Heart right ventricle (tissue), 16 donors: ENCODE measurements around the gene HOXB6. TPM values are rescaled to one million over a fixed set of nuclear protein-coding genes. Genes with fewer than 3 reads are reported as not detected.

Source experiments
- ATAC-seq, 8 donors: fragments of 200-7000 bp; cut with Tn5 transposase; one replicate each; pipeline ENCODE4 v1.9.1; 2020; ENCODE audit warnings: mild to moderate bottlenecking in 8 of 8, moderate library complexity in 8 of 8, moderate number of reproducible peaks in 1 of 8
- DNase-seq, 2 donors: peaks; one replicate each; pipeline ENCODE4 v3.0.0-alpha.2; 2020
- H3K27ac ChIP-seq, 10 donors: fragments of 200-600 bp; sonication (generic) in 2 of 10; one replicate each; pipeline versions ENCODE4 v1.5.0 to v1.8.0; 2020 to 2022; ENCODE audit warnings: mild to moderate bottlenecking in 3 of 10
- H3K27me3 ChIP-seq, 7 donors: fragments of 200-600 bp; one replicate each; pipeline ENCODE4 v1.8.0; 2021 to 2022; ENCODE audit warnings: mild to moderate bottlenecking in 2 of 7
- H3K36me3 ChIP-seq, 9 donors: fragments of 200-600 bp; sonication (generic) in 1 of 9; one replicate each; pipeline versions ENCODE4 v1.5.0 to v1.8.0; 2020 to 2022; ENCODE audit warnings: mild to moderate bottlenecking in 2 of 9
- H3K4me1 ChIP-seq, 9 donors: fragments of 200-600 bp; sonication (generic) in 1 of 9; one replicate each; pipeline versions ENCODE4 v1.5.0 to v1.8.0; 2020 to 2022; ENCODE audit warnings: mild to moderate bottlenecking in 4 of 9
- H3K4me3 ChIP-seq, 10 donors: fragments of 200-600 bp; sonication (generic) in 2 of 10; one replicate each; pipeline versions ENCODE4 v1.5.0 to v1.8.0; 2020 to 2022; ENCODE audit warnings: mild to moderate bottlenecking in 7 of 10, moderate library complexity in 2 of 10
- H3K9me3 ChIP-seq, 11 donors: fragments of 200-600 bp in 10 of 11; sonication (generic) in 2 of 11; one replicate each; pipeline versions ENCODE4 v1.5.0 to v1.8.0; 2013 to 2022; ENCODE audit warnings: mild to moderate bottlenecking in 2 of 11, control low read depth in 1 of 11, moderate library complexity in 1 of 11
- CTCF ChIP-seq, 9 donors: fragments of 200-600 bp; sonication (generic) in 2 of 9; IDR thresholded peaks; one replicate each; pipeline versions ENCODE4 v1.5.0 to v1.8.0; 2021 to 2022; ENCODE audit warnings: antibody characterized with exemption in 9 of 9, mild to moderate bottlenecking in 5 of 9, moderate library complexity in 1 of 9
- WGBS, 2 donors: extraction: QIAGEN DNeasy Blood & Tissue Kit; methylation state at CpG; one replicate each; pipeline ENCODE4 v1.1.7; 2013; ENCODE audit warnings: inconsistent platforms in 1 of 2; 5-methylcytosine and 5-hydroxymethylcytosine counted together
- intact Hi-C, 10 donors: fragments of 100-400 bp; cut with DNase I; formaldehyde crosslinking; loops; one replicate each; pipeline versions ENCODE4 v1.11.1 to v1.14.2; 2022
- polyA plus RNA-seq, 2 donors: library from polyadenylated mRNA; stranded (reverse); fragments of 200-250 nt; gene quantifications; one replicate each; pipeline ENCODE4 v1.2.3, GENCODE V29; 2013
- total RNA-seq, 10 donors: library from RNA; stranded (reverse); fragmentation: NEBNext Ultra II Directional in 3 of 10; extraction: Animal tissue kit (Norgen Biotek cat#: 25700) in 3 of 10; gene quantifications; one replicate each; pipeline versions ENCODE4 v1.2.1 to v1.2.4, GENCODE V29; 2021 to 2023
- donor health status: Arrhythmogenic right ventricular cardiomyopathy.
- donor health status: ischemic (EF 13 %, LVEDD 7.1; RV severe dilation, severe dysfunction).
- donor health status: healthy with polysubstance abuse.
- donor health status: DM: no; HTN: yes; CAD: no.
- donor health status: DM: no; HTN: no; CAD: no.
- donor health status: ischemic (EF 25% LVEDD 6.9; RV normal size, moderate dysfunction).
- donor health status: ischemic (EF 25% LVEDD 5.7; RV mildly dilated, moderate dysfunction).
- donor health status: healthy.
- donor health status: DM: yes; HTN: yes; CAD: no.
- donor health status: Ischemic cardiomyopathy.
- donor health status: ischemic (EF 35%, LVEDD 5.7; RV mildly dilated, moderate dysfunction).
- donor health status: nonischemic (EF 11% LVEDD 7.7; RV severe dilation, severe dysfunction).
- donor health status: DM: yes; HTN: yes; CAD: no.
- donor health status: PGD.
- donor health status: ischemic (EF 29% LVEDD 5.4; RV normal size, mild dysfunction).
- donor health status: nonischemic (EF 23%, LVEDD 6.1; RV moderate dilation, normal function).

Gene HOXB6
- total and polyA plus RNA-seq, 12 donors: 0.14 to 1.2 (median 0.41) TPM; not detected in 2

- intact Hi-C loops: loop anchor here in 1 of 10 donors (2.0 kb wide), 1 partner anchor 20 kb away; no protein-coding TSS in a partner anchor
- peaks cover 0 to 20% (median 4%) of the 10 kb centered on the region in 9 donors for H3K4me1 ChIP-seq
- H3K27me3 ChIP-seq: peaks cover 38 to 100% (median 100%) of the 10 kb centered on the region in 7 donors
- H3K4me3 ChIP-seq: peak overlapping the region in 2 of 10 donors; percentile 10 to 18
- TF ChIP-seq CTCF (IDR thresholded peaks at IDR 0.05): no peak
- DNase-seq: no peak
- H3K36me3 ChIP-seq: no peaks in the 10 kb centered on the region
- H3K9me3 ChIP-seq: no peaks in the 10 kb centered on the region
- no peak for ATAC-seq
- peak overlapping the region in 3 of 10 donors; percentile 0 to 79 (median 65) for H3K27ac ChIP-seq
- 11 to 17% methylated on average over 33 of the region's 33 CpGs for WGBS, 2 donors
Measured at GRCh38 chr17:48568499-48569239, 36.1 kb downstream of the HOXB6 start.

- Histone ChIP-seq H3K27me3 (peaks cover 34 to 100% (median 100%) of the 10 kb centered on the region in 7 donors), H3K36me3 (no peaks in the 10 kb centered on the region), H3K9me3 (no peaks in the 10 kb centered on the region), H3K27ac (peak overlapping the region in 4 of 10 donors; percentile 26 to 79 (median 58)), H3K4me1 (peaks cover 0 to 20% (median 4%) of the 10 kb centered on the region in 9 donors), H3K4me3 (no peak overlapping the region)
- intact Hi-C loops: loop anchor here in 1 of 10 donors (2.0 kb wide), 1 partner anchor 19 kb away; no protein-coding TSS in a partner anchor
- ATAC-seq: no peak
- WGBS, 2 donors: 21 to 39% methylated on average over 2 of the region's 2 CpGs
- DNase-seq: no peak
- no peak for TF ChIP-seq CTCF (IDR thresholded peaks at IDR 0.05)
Measured at GRCh38 chr17:48567646-48568354, 37.0 kb downstream of the HOXB6 start.

GRCh38 chr17:48567209-48567608, 37.6 kb downstream of the HOXB6 start:
- no peak for DNase-seq
- no peak overlapping the region for H3K4me3 ChIP-seq
- H3K4me1 ChIP-seq: peaks cover 0 to 20% (median 4%) of the 10 kb centered on the region in 9 donors
- H3K9me3 ChIP-seq: no peaks in the 10 kb centered on the region
- intact Hi-C loops: no loop called here
- no peaks in the 10 kb centered on the region for H3K36me3 ChIP-seq
- no peak for TF ChIP-seq CTCF (IDR thresholded peaks at IDR 0.05)
- ATAC-seq: no peak
- H3K27me3 ChIP-seq: peaks cover 30 to 100% (median 100%) of the 10 kb centered on the region in 7 donors
- peak overlapping the region in 4 of 10 donors; percentile 26 to 79 (median 58) for H3K27ac ChIP-seq
- 44 to 50% methylated on average over 6 of the region's 6 CpGs for WGBS, 2 donors

- DNase-seq (no peak), ATAC-seq (no peak)
- no peaks in the 10 kb centered on the region for H3K36me3 ChIP-seq
- peaks cover 28 to 100% (median 100%) of the 10 kb centered on the region in 7 donors for H3K27me3 ChIP-seq
- H3K27ac ChIP-seq: peak overlapping the region in 2 of 10 donors; percentile 65 to 79
- intact Hi-C loops: no loop called here
- peaks cover 0 to 20% (median 4%) of the 10 kb centered on the region in 9 donors for H3K4me1 ChIP-seq
- WGBS, 2 donors: 26 to 29% methylated on average over 2 of the region's 2 CpGs
- TF ChIP-seq CTCF (IDR thresholded peaks at IDR 0.05): no peak
- H3K4me3 ChIP-seq: no peak overlapping the region
- H3K9me3 ChIP-seq: no peaks in the 10 kb centered on the region
Measured at GRCh38 chr17:48566717-48567116, 38.1 kb downstream of the HOXB6 start.
